ENCODE data around the gene CEMIP.

Gene CEMIP

GRCh38 chr15:80825361-80826030 is 46.3 kb downstream of the CEMIP start:
- H3K4me3 ChIP-seq (ENCODE audit: low read depth, low read length), result no peak overlapping the region
- peak; percentile 34 for DNase-seq (ENCODE audit: low read depth)
- no peak for TF ChIP-seq CTCF (conservative IDR thresholded peaks at IDR 0.05; ENCODE audit: low read depth, low read length)

- DNase-seq (ENCODE audit: low read depth), result no peak
- TF ChIP-seq CTCF (conservative IDR thresholded peaks at IDR 0.05; ENCODE audit: low read depth, low read length), result no peak
- no peak overlapping the region for H3K4me3 ChIP-seq (ENCODE audit: low read depth, low read length)
Measured at GRCh38 chr15:80828796-80829195, 49.6 kb downstream of the CEMIP start.

- DNase-seq (ENCODE audit: low read depth), result no peak
- no peak overlapping the region for H3K4me3 ChIP-seq (ENCODE audit: low read depth, low read length)
- TF ChIP-seq CTCF (conservative IDR thresholded peaks at IDR 0.05; ENCODE audit: low read depth, low read length), result no peak
Measured at GRCh38 chr15:80830677-80831076, 51.5 kb downstream of the CEMIP start.

GRCh38 chr15:80831192-80831591 is 52.0 kb downstream of the CEMIP start:
- TF ChIP-seq CTCF (conservative IDR thresholded peaks at IDR 0.05; ENCODE audit: low read depth, low read length), result no peak
- DNase-seq (ENCODE audit: low read depth), result no peak
- no peak overlapping the region for H3K4me3 ChIP-seq (ENCODE audit: low read depth, low read length)

- TF ChIP-seq CTCF (conservative IDR thresholded peaks at IDR 0.05; ENCODE audit: low read depth, low read length), result no peak
- H3K4me3 ChIP-seq (ENCODE audit: low read depth, low read length), result no peak overlapping the region
- DNase-seq (ENCODE audit: low read depth), result no peak
Measured at GRCh38 chr15:80831606-80832224, 52.5 kb downstream of the CEMIP start.

DNA sequence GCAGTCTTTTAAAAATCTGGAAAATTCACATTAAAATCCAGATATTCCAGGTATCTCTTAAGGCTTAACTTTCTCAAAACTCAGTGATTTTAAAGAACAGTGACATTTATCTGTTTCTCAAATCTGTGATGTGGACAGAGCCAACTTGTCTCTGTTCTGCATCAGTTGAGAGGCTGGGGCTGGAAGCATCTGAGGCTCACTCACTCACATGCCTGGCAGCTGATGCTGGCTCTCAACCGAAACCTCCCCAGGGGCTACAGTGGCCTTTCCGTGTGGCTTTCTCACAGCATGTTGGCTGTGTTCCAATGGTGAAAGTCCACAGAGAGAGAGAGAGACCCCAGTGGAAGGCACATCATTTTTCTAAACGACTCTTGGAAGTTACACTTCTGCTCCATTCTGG is 53.5 kb downstream of the CEMIP start:
- no peak for TF ChIP-seq CTCF (conservative IDR thresholded peaks at IDR 0.05; ENCODE audit: low read depth, low read length)

GRCh38 chr15:80834402-80834801 is 55.2 kb downstream of the CEMIP start:
- no peak for DNase-seq (ENCODE audit: low read depth)
- no peak for TF ChIP-seq CTCF (conservative IDR thresholded peaks at IDR 0.05; ENCODE audit: low read depth, low read length)
- no peak overlapping the region for H3K4me3 ChIP-seq (ENCODE audit: low read depth, low read length)

More for the DNA sequence above, 53.5 kb downstream of the CEMIP start:
- DNase-seq (ENCODE audit: low read depth), result no peak
- no peak overlapping the region for H3K4me3 ChIP-seq (ENCODE audit: low read depth, low read length)
